ENCODE data around the gene RFX4.

DNA sequence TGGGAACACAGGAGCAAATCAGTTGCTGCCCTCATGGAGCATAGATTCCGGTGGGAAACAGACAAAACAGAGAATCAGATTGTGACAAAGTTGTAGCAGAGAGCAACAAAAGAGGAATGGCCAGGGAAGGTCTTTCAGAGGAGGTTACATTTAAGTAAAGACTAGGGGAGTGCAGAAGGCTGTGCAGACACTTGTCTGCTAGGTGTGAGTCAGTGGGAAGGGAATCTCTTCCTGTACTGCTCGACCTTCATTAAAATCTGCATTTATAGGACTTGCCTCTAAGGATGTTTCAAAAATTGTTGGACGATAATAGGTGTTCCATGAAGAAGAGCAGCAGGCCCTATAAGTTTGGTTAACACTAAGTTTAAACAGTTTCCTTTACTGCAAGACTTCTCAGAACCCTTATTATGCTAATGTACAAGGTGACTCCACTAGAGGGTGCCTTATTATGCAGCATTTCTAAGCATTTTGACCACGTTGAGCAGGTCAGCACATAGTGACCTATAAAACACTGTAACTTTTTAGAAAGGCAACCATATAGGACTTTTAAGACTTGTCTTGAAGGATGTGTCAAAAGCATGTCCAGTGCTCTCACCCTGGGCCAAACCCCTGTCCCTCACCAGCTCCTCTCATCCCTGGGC is 99.9 kb downstream of the RFX4 start:
- TF ChIP-seq ZKSCAN1 (IDR thresholded peaks at IDR 0.05; ENCODE audit: low read depth, low read length): no peak
- TF ChIP-seq CTCFL (IDR thresholded peaks at IDR 0.05; ENCODE audit: borderline replicate concordance, insufficient read depth, low read depth, low read length, poor library complexity, severe bottlenecking): peak; percentile 25
- no peak for TF ChIP-seq POLR2A (conservative IDR thresholded peaks at IDR 0.05)
- no peak for TF ChIP-seq NR3C1 (CRISPR knock-in tag; IDR thresholded peaks at IDR 0.05)
- no peak for TF ChIP-seq ZFP30 (CRISPR knock-in tag; IDR thresholded peaks at IDR 0.05; ENCODE audit: borderline replicate concordance)
- no peak for TF ChIP-seq ZNF551 (CRISPR knock-in tag; IDR thresholded peaks at IDR 0.05)
- TF ChIP-seq GATAD2B (IDR thresholded peaks at IDR 0.05; ENCODE audit: borderline replicate concordance): no peak
- no peak for TF ChIP-seq SMARCA4 (IDR thresholded peaks at IDR 0.05)
- TF ChIP-seq, protein P1, sequence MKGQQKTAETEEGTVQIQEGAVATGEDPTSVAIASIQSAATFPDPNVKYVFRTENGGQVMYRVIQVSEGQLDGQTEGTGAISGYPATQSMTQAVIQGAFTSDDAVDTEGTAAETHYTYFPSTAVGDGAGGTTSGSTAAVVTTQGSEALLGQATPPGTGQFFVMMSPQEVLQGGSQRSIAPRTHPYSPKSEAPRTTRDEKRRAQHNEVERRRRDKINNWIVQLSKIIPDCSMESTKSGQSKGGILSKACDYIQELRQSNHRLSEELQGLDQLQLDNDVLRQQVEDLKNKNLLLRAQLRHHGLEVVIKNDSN (CRISPR knock-in tag; IDR thresholded peaks at IDR 0.05): no peak
- TF ChIP-seq ZSCAN29 (IDR thresholded peaks at IDR 0.05): no peak
- TF ChIP-seq EP300 (IDR thresholded peaks at IDR 0.05; ENCODE audit: low read length): no peak
